BJ (cell line): Measurements from ENCODE around the gene IFIH1. TPM values are rescaled to one million over a fixed set of nuclear protein-coding genes. Genes with fewer than 3 reads are reported as not detected.

Experiments used
- CTCF ChIA-PET: fragments of 350-600 bp; formaldehyde crosslinking; extraction: SDS; loops from one replicate; lab custom pipeline; 2021; ENCODE audit warnings: antibody characterized with exemption, inconsistent platforms; lab: Yijun Ruan, JAX
- POLR2A ChIA-PET: fragments of 300-600 bp; sonication (Branson Sonifier 250); formaldehyde crosslinking; extraction: SDS; loops from one replicate; lab custom pipeline; 2021; ENCODE audit warnings: antibody characterized with exemption; lab: Charles Lee
- DNase-seq: peaks from one replicate; pipeline ENCODE4 v3.0.0-alpha.2; 2011; ENCODE audit warnings: low read depth
- H3K27me3 ChIP-seq: 2 replicates; pipeline ENCODE4 v1.6.0; 2011; ENCODE audit warnings: low read length; ENCODE audit not compliant: control insufficient read depth, insufficient read depth
- H3K36me3 ChIP-seq: 2 replicates; pipeline ENCODE4 v1.5.1; 2011; ENCODE audit warnings: low read length; ENCODE audit not compliant: control insufficient read depth, insufficient read depth
- H3K4me3 ChIP-seq: 2 replicates; pipeline ENCODE4 v1.5.1; 2011; ENCODE audit warnings: low read depth, mild to moderate bottlenecking, control low read depth, low read length
- CTCF ChIP-seq: IDR thresholded peaks from 2 replicates; pipeline ENCODE4 v1.5.1; 2011; ENCODE audit warnings: low read depth, mild to moderate bottlenecking, control low read depth, inconsistent platforms, low read length, moderate library complexity; ENCODE audit not compliant: insufficient read depth
- polyA plus RNA-seq: library from polyadenylated mRNA; depleted of rRNA; stranded (reverse); fragments of >200 nt; gene quantifications from 2 replicates; pipeline ENCODE4 v1.2.3, GENCODE V29; 2011

Gene IFIH1
- polyA plus RNA-seq, 1 experiment: 0.47 TPM

DNA sequence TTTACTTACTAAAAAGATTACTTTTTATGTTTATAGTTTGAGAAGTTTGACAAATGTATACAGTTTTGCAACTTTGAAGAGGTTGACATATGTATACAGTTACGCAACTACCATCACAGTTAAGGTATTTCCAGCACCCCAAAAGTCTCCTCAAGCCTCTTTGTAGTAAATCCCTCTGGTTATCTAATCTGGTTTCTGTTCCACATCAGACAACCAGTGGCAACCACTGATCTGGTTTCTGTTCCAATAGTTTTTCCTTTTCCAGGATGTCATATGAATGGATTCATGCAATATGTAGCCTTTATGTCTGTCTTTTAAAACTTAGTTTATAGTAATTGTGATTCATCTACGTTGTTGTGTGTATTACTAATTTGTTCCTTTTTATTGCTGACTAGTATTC, 23.5 kb downstream of the IFIH1 start:
- ChIA-PET POLR2A (no interaction called here), CTCF (interaction anchor here (0.6 to 8.2 kb wide), 6 partner anchors 12 to 142 kb away, joined by 3 to 137 read pairs (median 4); no protein-coding TSS in a partner anchor)
- Histone ChIP-seq H3K27me3 (no peaks in the 10 kb centered on the region), H3K4me3 (no peak overlapping the region), H3K36me3 (no peaks in the 10 kb centered on the region)
- DNase-seq: no peak
- no peak for TF ChIP-seq CTCF

DNA sequence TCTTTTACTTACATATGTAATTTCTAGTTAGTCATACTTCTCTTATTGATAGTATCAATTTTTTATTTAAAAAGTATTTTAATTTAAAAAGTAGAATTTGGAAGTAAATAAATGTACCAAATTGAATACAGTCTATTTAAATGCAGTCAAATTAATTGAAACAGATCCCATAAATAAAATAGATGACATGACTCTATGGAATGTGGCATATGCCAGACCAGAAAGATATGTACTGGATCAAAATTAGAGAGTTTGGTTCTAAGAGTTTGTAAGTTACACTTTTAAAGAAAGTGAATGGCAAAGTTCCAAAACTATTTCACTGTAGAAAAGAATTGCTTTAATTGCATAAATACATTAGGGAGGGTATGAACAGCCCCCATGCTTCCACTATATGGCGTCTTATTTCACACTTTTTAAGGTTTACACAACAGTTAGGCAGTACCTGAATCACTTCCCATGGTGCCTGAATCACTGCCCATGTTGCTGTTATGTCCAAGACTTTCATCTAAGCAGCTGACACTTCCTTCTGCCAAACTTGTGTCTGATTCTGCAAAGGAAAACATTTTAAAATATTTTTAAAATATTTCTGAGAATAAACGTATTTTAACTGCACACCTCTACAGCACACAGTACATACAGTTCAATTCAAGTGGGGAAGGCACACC, 25.2 kb downstream of the IFIH1 start:
- H3K27me3 ChIP-seq: no peaks in the 10 kb centered on the region
- no peaks in the 10 kb centered on the region for H3K36me3 ChIP-seq
- POLR2A ChIA-PET: no interaction called here
- TF ChIP-seq CTCF: no peak
- DNase-seq: no peak
- H3K4me3 ChIP-seq: no peak overlapping the region
- CTCF ChIA-PET: interaction anchor here (0.6 to 8.2 kb wide), 5 partner anchors 72 to 275 kb away, joined by 3 to 137 read pairs (median 4); no protein-coding TSS in a partner anchor

DNA sequence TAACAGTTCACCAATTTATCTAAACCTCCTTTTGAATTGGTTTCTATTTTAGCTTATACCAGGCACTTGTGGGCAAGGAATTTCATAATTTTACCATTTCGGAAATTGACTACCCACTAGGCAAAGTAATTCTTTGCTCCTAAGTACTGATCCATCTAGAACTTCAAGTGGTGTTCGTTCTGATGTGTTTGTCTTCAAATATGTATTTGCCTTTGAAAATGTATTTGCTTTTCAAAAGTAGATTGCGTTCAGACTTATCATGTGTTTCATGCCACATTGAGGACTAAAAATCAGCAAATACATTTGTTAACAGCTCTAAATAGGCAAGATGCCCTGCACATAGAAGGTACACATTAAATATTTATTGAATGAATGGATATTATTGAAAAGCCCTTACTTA, 26.7 kb downstream of the IFIH1 start:
- TF ChIP-seq CTCF: no peak
- H3K4me3 ChIP-seq: no peak overlapping the region
- H3K36me3 ChIP-seq: no peaks in the 10 kb centered on the region
- no peak for DNase-seq
- ChIA-PET CTCF (interaction anchor here (0.9 to 3.8 kb wide), 4 partner anchors 12 to 138 kb away, joined by 3 to 20 read pairs (median 6); no protein-coding TSS in a partner anchor), POLR2A (no interaction called here)
- no peaks in the 10 kb centered on the region for H3K27me3 ChIP-seq

DNA sequence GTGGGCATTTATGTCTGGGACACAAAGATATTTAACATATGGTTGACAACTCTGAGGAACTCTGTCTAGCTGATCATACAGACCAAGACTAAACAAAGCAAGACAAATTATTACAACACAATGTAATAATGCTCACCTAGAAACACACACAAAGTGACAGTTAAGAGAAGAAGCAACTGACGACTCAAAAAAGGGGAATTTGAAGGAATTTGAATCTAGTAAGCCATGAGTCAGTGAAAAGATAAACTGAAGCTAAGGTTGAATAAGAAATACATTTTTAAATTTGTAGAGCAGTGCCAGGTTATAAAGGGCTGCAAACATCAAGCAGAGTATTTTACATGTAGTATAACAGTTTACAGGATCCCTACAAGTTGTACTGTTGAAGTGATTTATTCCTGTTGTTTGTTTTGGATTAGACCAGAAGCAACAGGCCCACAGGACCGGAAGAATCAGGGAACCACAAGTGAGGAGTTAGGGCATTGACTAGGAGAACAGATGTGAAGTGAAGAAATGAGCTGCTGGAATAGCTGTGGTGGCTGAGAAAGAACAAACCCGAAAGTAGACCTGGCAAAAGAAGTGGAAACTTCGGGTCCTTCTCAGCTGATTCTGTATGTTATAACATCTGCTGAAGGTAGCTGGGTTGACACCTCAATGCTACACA, 35.6 kb downstream of the IFIH1 start:
- no peak for TF ChIP-seq CTCF
- Histone ChIP-seq H3K4me3 (no peak overlapping the region), H3K27me3 (no peaks in the 10 kb centered on the region), H3K36me3 (no peaks in the 10 kb centered on the region)
- POLR2A ChIA-PET: no interaction called here
- no peak for DNase-seq
- CTCF ChIA-PET: interaction anchor here (1.3 to 2.0 kb wide), 4 partner anchors 12 to 62 kb away, joined by 3 to 7 read pairs (median 4); no protein-coding TSS in a partner anchor

DNA sequence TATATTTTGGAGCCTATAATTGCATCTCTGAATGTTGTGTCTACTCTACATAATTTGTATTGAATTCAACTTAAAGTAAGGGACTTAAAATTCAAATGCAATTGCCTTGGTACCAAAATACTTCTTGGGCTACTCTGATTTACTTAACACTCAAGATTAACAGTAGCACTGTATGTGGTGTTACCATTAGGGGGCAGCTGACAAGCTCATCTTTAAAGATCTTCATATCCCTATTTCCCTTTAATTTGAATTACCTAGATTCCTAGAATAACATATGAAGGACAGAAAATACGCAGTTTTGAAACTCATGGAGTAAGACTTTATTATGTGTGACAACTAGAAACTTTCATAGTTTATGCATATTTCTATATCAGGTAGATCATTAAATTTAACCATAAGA, 37.8 kb downstream of the IFIH1 start:
- DNase-seq: no peak
- no peak for TF ChIP-seq CTCF
- H3K4me3 ChIP-seq: no peak overlapping the region
- no peaks in the 10 kb centered on the region for H3K27me3 ChIP-seq
- CTCF ChIA-PET: interaction anchor here (0.8 to 1.5 kb wide), 3 partner anchors 8 to 17 kb away, joined by 3 read pairs; no protein-coding TSS in a partner anchor
- H3K36me3 ChIP-seq: no peaks in the 10 kb centered on the region
- POLR2A ChIA-PET: no interaction called here
